HepG2 (cell line): ENCODE results near the gene CORO7. TPM values are rescaled to one million over a fixed set of nuclear protein-coding genes. Genes with fewer than 3 reads are reported as not detected.

Experiments
- AGO1 ChIP-seq: fragments of 200-400 bp; formaldehyde crosslinking; IDR thresholded peaks from 2 replicates; pipeline ENCODE4 v1.6.1; 2017; ENCODE audit warnings: mild to moderate bottlenecking, low read depth, low read length, moderate library complexity; ENCODE audit not compliant: poor library complexity, severe bottlenecking
- ARNT ChIP-seq: fragments of 450-650 bp; IDR thresholded peaks from 2 replicates; pipeline ENCODE4 v1.6.1; 2017
- CCAR2 ChIP-seq: fragments of 200-400 bp; formaldehyde crosslinking; optimal IDR thresholded peaks from 2 replicates; pipeline ENCODE3; 2018; ENCODE audit warnings: low read depth, mild to moderate bottlenecking, low read length, moderate library complexity
- CREBL2 ChIP-seq: sonication (generic); formaldehyde crosslinking; IDR thresholded peaks from 2 replicates; pipeline ENCODE4 v1.8.1; 2023; ENCODE audit warnings: missing genetic modification reagents, mild to moderate bottlenecking, borderline replicate concordance
- HHEX ChIP-seq: IDR thresholded peaks from 2 replicates; pipeline ENCODE4 v1.6.1; 2016; ENCODE audit warnings: control low read depth
- HMGXB4 ChIP-seq, 2 experiments: sonication (generic) in 1 of 2; formaldehyde crosslinking in 1 of 2; IDR thresholded peaks; 2 replicates each; pipeline versions ENCODE4 v1.4.0 to v1.6.1; 2018 to 2020; ENCODE audit warnings: missing genetic modification reagents in 2 of 2, borderline replicate concordance in 1 of 2, low read depth in 1 of 2, mild to moderate bottlenecking in 1 of 2, missing biosample characterization in 1 of 2
- HNRNPK ChIP-seq: fragments of 200-400 bp; formaldehyde crosslinking; IDR thresholded peaks from 2 replicates; pipeline ENCODE4 v1.6.1; 2018; ENCODE audit warnings: low read length, low read depth, moderate library complexity, mild to moderate bottlenecking; ENCODE audit not compliant: poor library complexity, severe bottlenecking
- MEF2D ChIP-seq: sonication (generic); formaldehyde crosslinking; IDR thresholded peaks from 2 replicates; pipeline ENCODE4 v1.5.1; 2020; ENCODE audit warnings: mild to moderate bottlenecking, missing genetic modification reagents
- NCOA5 ChIP-seq: sonication (generic); formaldehyde crosslinking; IDR thresholded peaks from 2 replicates; pipeline ENCODE4 v1.4.0; 2020; ENCODE audit warnings: missing genetic modification reagents
- SATB2 ChIP-seq: sonication (generic); formaldehyde crosslinking; IDR thresholded peaks from 2 replicates; pipeline ENCODE4 v1.5.0; 2020; ENCODE audit warnings: missing genetic modification reagents
- TEAD3 ChIP-seq: optimal IDR thresholded peaks from 2 replicates; pipeline ENCODE3; 2016; ENCODE audit warnings: borderline replicate concordance
- ZNF224 ChIP-seq: sonication (generic); formaldehyde crosslinking; IDR thresholded peaks from 2 replicates; pipeline ENCODE4 v1.5.0; 2020; ENCODE audit warnings: mild to moderate bottlenecking, missing genetic modification reagents
- ZNF317 ChIP-seq: sonication (generic); formaldehyde crosslinking; IDR thresholded peaks from 2 replicates; pipeline ENCODE4 v1.5.0; 2020; ENCODE audit warnings: mild to moderate bottlenecking, missing genetic modification reagents
- ZNF572 ChIP-seq: sonication (generic); formaldehyde crosslinking; IDR thresholded peaks from 2 replicates; pipeline ENCODE4 v1.5.1; 2020; ENCODE audit warnings: mild to moderate bottlenecking, missing genetic modification reagents
- ZZZ3 ChIP-seq: sonication (generic); formaldehyde crosslinking; IDR thresholded peaks from 2 replicates; pipeline ENCODE4 v1.4.0; 2020; ENCODE audit warnings: missing genetic modification reagents, mild to moderate bottlenecking, borderline replicate concordance
- polyA plus RNA-seq, 8 experiments: library from polyadenylated mRNA; depleted of rRNA in 3 of 8; stranded (reverse) in 7 of 8; unstranded in 1 of 8; fragments of >200 nt; fragmentation: Illumina TruSeq in 4 of 8; extraction: Trizol in 4 of 8; gene quantifications; 2 replicates each; pipeline versions ENCODE4 v1.2.1 to v1.2.3, GENCODE V29; 2011 to 2016; ENCODE audit warnings: low read depth in 4 of 8, missing spikeins in 1 of 8, mixed read lengths in 1 of 8; ENCODE audit not compliant: insufficient read depth in 1 of 8
- total RNA-seq, 5 experiments: library from RNA; depleted of rRNA; stranded (reverse); fragments of >200 nt; fragmentation: Illumina TruSeq; extraction: Trizol; gene quantifications; 2 replicates each; pipeline ENCODE4 v1.2.3, GENCODE V29; 2016; ENCODE audit warnings: low read depth in 1 of 5
- TF ChIP-seq, protein P1 (sequence below): sonication (generic); formaldehyde crosslinking; IDR thresholded peaks from 2 replicates; pipeline ENCODE4 v1.4.0; 2020; ENCODE audit warnings: mild to moderate bottlenecking, missing genetic modification reagents, borderline replicate concordance
- TF ChIP-seq, protein P2 (sequence below): sonication (generic); formaldehyde crosslinking; IDR thresholded peaks from 2 replicates; pipeline ENCODE4 v1.5.1; 2020; ENCODE audit warnings: missing genetic modification reagents, mild to moderate bottlenecking, borderline replicate concordance

CORO7 gene
- total and polyA plus RNA-seq, 2 of the 13 experiments (the other 11 are each of a cell fraction or from before 2014, with no cell fraction given) = 9.9 to 14.3 TPM

- TF ChIP-seq, protein P1, sequence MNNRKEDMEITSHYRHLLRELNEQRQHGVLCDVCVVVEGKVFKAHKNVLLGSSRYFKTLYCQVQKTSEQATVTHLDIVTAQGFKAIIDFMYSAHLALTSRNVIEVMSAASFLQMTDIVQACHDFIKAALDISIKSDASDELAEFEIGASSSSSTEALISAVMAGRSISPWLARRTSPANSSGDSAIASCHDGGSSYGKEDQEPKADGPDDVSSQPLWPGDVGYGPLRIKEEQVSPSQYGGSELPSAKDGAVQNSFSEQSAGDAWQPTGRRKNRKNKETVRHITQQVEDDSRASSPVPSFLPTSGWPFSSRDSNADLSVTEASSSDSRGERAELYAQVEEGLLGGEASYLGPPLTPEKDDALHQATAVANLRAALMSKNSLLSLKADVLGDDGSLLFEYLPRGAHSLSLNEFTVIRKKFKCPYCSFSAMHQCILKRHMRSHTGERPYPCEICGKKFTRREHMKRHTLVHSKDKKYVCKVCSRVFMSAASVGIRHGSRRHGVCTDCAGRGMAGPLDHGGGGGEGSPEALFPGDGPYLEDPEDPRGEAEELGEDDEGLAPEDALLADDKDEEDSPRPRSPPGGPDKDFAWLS (CRISPR knock-in tag) = no peak
- TF ChIP-seq ZNF224 (CRISPR knock-in tag) (no peak), NCOA5 (CRISPR knock-in tag) (no peak), HNRNPK (no peak), HHEX (CRISPR knock-in tag) (no peak), ZNF317 (CRISPR knock-in tag) (peak; percentile 82; the same call in 1 of the 2 replicates), AGO1 (peak; percentile 66), ZZZ3 (peak; percentile 47; the same call in 1 of the 2 replicates), HMGXB4 (CRISPR knock-in tag; IDR thresholded peaks at IDR 0.05; ENCODE audit: borderline replicate concordance in 1 of 2, low read depth in 1 of 2) (no peak), TEAD3 (peak; percentile 49), CREBL2 (CRISPR knock-in tag) (no peak), ARNT (no peak), SATB2 (CRISPR knock-in tag) (no peak), CCAR2 (no peak), MEF2D (CRISPR knock-in tag) (no peak), ZNF572 (CRISPR knock-in tag) (no peak)
- TF ChIP-seq, protein P2, sequence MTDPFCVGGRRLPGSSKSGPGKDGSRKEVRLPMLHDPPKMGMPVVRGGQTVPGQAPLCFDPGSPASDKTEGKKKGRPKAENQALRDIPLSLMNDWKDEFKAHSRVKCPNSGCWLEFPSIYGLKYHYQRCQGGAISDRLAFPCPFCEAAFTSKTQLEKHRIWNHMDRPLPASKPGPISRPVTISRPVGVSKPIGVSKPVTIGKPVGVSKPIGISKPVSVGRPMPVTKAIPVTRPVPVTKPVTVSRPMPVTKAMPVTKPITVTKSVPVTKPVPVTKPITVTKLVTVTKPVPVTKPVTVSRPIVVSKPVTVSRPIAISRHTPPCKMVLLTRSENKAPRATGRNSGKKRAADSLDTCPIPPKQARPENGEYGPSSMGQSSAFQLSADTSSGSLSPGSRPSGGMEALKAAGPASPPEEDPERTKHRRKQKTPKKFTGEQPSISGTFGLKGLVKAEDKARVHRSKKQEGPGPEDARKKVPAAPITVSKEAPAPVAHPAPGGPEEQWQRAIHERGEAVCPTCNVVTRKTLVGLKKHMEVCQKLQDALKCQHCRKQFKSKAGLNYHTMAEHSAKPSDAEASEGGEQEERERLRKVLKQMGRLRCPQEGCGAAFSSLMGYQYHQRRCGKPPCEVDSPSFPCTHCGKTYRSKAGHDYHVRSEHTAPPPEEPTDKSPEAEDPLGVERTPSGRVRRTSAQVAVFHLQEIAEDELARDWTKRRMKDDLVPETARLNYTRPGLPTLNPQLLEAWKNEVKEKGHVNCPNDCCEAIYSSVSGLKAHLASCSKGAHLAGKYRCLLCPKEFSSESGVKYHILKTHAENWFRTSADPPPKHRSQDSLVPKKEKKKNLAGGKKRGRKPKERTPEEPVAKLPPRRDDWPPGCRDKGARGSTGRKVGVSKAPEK (CRISPR knock-in tag) = no peak
These were observed 9.1 kb upstream of the CORO7 start, which contains the start of gene DNAJA3 (continued) for GRCh38 chr16:4425378-4426020.
